Limb (tissue), 2 donors: ENCODE data around the gene SPACDR.

Source experiments
- DNase-seq, 2 donors: peaks; one replicate each; pipeline ENCODE4 v3.0.0-alpha.2; 2016; ENCODE audit errors: extremely low spot score in 2 of 2

The SPACDR gene

DNA sequence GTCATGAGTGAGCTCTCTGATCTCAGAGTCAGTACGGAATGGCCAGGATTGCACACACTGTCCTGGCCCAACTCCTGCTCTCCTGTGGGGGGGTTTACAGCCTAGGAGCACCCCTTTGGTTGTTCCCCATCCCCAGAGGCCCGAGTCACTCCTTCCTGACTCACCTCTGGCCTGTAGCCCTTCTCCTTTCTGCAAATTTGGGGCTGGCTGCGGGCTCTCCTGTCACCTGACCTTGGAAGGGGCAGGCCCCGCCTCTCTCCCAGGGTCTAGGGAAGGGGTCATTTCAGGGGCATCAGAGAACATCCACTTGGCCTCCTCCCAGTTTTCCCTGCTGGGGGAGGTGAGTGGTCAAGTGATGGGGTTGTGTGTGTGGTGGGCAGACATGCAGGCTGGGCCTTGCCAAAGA, 21.4 kb upstream of the SPACDR start:
- no peak for DNase-seq

DNA sequence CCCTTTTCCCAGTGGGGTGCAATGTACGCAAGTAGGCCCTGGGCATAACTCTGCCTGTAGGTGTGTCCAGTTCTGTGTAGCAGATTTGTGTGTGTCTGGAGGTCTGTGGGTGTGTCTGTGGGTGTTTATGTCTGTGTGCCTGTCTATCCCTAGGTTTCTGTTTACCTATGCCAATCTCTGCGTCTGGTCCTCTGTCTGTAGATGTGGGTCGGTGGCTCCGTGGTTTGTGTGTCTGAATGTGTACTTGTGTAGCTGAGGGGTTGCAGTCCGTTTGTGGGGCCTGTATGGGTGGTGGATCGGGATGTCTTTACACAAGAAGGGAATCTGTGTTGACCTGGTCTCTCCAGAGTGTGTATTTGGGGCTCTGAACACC, 20.6 kb upstream of the SPACDR start:
- no peak for DNase-seq

DNA sequence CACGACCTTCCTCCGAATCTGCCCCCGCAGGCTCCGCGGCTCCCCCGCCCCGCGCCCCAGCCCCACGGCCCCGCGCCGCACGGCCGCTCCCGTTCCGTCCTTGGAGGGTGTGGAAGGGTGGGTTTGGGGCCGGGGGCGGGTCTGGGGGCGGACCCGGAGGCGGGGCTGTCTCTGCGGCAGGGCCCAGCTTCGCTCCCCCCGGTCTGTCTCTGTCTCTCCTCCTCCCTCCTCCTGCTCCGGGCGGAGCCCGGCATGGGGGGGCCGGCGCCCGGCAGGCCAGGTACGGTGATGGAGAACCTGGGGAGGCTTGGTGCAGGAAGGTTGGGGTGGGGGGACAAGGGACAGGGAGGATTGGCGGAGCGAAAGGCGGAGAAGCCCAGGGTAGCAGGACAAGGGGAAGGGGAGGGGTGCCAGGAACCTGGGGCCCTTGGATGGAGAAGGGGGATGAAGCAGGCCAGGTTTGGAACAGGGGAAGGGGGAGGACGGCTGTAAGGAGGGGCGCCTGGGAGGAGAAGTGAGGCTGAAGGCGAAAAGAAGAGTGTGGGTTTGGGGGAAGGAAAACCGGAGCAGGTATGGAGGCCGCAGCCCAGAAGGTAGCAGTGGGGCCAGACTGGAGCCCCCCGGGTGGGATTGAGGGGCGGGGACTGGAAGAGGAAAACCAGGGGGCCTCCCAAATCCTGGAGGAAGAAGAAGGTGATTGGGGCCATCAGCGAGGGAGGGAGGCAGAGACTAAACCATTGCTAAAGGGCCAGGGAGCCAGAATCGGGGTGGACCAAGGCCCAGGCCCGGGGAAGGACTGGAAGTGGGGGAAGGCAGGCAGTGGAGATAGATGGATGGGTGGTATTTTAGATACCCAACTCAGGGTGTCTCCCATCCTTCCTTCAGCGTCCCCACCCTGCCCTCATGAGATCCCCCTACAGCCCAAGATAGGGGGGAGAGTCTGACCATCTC, 19.9 kb upstream of the SPACDR start, which contains the start of gene NYAP1:
TSS of gene NYAP1 (plus strand) at position 206 of the 951 bp plus-strand sequence. CDS start 1,385 bp downstream, outside the sequence.
- DNase-seq: peak; percentile 78 to 92

DNA sequence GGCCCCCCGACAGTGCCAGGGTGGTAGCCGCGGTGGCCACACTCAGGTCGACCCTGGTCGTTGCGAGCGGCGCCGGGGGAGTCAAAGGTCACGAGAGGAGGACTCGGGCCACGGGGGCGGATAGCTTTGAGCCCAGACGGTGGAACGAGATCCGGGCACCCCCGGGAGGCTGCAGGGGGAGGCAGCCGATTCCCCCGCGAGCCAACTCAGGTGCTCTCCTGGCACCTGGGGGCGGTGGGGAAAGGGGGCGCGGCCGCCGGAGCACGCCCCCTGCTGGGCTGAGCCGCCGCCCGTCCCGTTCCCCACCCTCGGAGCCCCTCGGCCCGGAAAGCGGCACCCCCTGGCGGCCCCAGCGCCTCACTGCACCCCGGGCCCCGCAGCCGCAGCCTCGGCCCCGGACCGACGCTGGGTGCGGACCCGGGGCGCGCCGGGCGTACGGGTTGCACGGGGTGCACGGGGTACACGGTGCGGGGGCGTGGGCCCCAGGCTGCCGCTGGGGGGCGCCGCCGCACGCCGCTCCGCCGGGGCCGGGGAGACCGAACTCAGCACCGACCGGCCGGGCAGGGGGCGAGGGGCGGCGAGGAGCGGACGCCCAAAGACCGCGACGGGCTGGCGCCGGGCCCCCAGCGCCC, 19.1 kb upstream of the SPACDR start:
- peak; percentile 61 to 92 for DNase-seq

DNA sequence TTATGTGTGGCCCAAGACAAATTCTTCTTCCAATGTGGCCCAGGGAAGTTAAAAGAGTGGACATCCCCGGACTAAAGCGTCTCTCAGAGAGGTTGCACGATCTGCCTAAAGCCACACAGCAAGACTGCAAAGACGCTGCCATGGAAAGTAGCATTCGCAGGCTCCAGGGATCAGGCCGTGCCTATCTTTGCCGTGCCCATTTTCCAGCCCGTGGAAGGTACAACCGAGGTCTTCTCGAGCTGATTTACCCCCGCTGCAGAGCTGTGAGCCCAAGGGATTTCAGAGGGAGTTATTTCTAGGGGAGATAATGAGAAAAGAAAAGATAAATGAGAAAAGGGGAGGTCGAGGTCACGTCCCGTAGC, 18.6 kb upstream of the SPACDR start:
- no peak for DNase-seq

DNA sequence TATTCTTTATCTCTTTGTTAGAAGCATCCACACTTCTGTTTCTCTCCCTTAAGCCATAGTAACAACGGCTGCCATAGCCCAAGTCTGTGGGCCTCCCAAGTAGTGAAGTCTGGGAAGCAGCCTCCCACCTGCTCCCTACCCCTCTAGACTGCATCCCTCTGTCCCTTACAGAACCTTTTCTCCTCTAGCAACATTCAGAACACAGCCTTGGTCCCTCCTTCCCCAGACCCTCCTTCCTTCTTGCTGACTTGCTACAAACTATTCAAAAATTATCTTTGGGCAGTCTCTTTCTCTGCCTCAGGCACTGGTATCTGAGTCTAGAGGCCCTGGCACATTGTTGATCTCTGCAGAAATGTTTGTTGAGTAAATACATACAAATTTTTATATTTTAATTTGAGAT, 17.4 kb upstream of the SPACDR start:
- no peak for DNase-seq

DNA sequence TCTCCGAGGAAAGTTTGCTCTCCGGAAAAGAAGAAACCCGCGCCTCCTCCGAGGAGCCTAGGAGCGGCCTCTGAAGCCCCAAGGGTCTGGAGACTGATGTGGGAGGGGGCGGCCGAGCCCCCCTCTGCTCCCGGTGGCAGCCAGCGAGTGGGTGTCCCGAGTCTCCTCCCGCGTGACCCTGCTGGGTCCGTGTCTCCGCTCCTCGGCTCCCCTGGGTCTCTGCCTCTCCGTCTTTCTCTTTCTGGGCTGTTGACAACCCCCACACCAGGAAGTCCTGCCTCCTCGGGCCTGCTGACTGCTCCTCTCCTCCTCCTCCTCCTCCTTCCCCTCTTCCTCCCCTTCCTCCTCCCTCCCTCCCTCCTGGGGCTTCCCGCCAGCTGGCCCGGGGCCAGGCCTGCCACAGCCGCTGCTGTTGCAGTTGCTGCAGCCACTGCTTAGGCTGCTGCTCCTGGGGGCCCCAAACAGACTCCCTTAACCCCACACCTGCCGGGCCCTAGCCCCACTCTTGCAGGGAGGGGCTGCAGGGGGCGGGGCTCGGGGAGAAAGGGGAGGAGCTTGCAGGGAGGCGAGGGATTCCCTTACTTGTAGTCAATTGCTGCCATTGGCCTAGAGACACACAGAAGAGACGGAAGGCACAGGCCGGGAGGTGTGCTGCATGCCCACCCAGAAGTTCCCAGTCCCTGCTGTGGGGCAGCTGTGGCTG, 15.0 kb upstream of the SPACDR start, which contains the start of gene TSC22D4:
TSS of gene TSC22D4 (minus strand) at position 257 of the 703 bp plus-strand sequence. CDS start 1,176 bp downstream, outside the sequence.
- peak; percentile 93 to 99 for DNase-seq

DNA sequence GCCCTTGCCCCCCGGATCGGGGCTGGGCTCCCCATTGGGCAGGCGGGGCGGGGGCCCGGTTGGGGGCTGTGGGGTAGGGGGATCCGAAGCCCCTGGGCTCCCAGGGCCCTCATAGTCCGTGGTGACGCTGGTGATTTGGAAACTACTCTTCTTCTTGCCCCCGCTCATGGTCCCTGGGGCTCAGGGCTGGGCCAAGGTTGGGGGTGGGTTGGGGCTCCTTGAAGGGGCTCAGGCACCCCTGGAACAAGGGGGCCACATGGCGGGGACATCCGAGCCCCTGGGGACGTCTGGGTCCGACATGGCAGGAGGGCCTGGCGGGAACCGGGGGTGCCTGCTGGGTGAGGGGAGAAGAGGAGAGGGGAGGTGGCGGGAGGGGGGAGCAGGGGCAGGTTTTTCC, 13.8 kb upstream of the SPACDR start:
- DNase-seq: no peak

DNA sequence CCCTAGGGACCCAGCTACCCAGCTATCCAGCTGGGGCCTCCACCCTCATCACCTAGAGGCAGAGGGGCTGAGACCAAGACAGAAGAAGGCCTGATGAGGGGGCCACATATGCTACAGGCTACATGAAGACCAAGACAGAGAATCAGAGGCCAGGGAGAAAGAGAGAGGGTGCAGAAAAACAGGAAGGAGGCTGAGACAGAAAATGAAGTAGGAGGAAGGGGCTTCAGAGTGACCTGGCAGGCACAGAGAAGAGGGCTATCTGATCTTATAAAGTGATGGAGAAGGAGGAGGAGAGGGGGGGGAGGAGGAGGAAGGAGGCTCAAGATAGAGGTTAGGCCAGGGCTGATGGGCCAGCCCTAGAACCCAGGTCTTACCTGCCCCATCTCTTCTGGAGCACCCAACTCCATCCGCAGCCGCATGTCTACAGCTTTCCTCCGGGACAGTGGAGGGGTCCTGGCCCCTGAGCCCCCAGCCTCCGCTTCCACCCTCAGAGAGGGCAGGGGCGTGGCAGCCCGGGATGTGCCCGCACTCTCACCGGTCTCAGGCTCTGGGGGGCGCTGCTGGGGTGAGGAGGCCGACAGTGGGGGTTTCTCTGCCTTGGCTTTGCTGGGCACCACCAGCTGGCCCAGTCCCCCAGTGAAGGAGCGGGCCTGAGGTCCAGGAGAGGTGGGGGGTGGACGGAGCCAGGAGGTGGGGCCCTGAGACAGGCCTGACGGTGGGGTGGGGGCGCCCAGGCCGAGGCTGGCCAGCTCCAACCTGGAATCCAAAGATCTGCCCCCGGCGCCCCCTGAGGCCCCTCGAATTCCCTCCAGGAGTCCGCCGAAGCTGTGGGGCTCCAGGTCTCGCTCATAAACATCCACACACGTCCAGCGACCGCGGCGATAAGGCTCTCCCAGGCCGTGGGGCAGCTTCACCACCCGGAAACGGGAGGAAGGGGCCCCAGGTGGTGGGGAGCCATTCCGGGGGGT, 13.1 kb upstream of the SPACDR start:
- DNase-seq: no peak

DNA sequence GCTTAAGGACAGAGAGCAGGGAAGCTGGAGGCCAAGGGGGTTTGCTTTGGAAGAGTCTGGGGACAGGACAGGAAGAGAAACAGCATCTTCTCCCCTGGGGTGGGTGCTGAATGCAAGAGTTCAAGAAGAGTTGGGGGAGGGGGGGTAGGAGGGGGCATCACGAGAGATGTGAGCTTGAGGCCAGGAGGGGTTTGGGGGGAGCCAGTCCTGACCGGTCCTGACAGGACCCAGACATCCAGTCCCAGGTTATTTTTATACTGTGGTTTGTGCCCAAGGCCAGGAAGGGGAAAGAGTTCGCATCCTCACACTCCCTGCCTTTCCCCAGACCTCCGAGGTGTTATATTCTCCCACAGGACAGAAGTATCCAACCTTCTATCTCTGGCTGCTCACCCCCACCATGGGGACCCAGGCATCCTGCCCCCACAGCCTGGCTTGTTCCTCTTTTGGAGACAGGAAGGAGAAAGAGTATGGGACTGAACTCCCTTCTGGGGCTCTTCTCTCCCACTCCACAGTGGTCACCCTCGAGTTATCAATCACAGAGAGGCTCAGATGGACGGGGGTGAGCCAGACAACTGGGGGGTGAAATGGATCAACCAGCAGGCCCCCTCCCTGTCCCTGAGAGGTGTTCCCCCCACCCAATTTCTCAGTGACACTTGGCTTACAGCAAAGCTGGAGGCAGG, 12.2 kb upstream of the SPACDR start:
- no peak for DNase-seq

DNA sequence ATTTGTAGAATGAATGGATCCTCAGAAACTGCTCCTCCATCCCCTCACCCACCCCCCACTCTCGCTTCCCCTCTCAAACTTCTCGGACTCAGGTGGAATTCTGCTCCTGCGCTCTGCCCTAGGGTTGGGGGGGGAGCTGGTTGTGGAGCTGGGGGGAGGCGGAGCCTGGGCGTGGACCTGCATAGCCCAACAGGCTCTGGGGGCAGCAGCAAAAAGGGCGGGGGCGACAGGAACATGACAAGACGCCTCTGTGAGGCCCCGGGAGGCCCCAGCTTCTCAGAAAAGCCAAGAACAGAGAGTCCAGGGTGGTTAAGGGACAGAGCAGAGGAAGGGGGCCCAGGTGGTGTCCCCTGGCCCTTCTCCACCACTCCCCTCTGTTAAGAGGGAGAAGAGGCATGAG, 11.5 kb upstream of the SPACDR start:
- no peak for DNase-seq

DNA sequence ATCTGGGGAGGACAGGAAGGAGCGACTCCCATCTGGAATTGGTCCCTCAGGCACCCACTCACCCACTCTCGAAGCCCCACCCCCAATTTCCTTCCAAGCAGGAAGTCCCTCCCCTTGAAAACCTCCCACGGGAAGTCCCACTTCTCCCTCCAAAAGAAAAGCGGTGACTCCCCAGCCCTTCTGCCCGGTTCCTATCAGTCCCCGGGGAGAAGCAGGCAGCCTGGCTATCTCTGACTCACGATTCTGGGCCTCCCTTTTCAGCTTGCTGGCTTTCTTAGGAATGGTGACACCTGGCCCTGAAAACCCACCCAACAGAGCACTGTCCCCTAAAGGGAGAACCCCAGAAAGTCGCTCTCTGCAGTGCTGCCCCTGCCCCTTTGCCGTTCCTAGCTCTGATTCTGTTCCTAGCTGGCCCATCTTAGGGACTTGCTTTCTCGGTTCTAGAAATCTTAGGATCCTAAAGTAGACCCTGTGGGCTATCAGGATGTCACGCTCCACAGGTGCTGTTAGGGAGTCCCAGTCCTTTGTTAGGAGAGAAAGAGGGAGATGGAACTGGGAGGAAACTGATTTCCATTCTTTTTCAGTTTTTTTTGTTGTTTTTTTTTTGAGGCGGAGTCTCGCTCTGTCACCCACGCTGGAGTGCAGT, 8.9 kb upstream of the SPACDR start:
- no peak for DNase-seq

DNA sequence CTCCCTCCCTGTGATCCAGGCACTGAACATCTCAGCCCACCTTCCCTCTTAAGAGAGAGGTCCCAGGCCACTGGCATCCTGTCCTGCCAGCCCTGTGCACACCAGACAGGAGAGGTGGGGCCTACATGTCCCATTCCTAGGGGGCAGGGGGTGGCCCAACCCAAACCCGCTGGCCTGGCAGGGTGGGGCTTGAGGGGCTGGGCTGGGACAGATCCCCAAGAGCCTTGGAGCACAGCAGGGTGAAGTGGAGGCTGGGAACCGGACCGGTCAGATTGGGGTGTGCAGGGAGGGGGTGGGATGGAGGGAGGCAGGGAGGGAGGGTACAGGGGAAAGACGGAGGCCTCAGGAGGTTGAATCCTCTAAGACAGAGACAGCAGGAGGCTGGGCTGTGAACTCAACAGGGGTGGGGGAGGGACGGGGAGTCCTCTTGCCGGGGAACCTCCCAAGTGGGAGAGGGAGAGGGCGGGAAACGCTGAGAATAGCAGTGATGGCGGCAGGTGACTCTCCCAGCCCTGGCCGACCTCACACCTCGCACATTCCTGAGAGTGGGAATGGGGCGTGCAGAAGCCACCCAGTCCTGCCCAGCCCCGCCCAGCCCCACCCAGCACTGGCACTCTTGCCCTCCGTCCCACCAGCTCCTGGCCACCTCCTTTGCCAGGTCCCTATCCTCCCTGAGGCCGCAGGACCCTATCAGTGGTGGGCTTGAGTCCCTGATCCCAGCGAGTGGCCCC, 8.2 kb upstream of the SPACDR start:
- no peak for DNase-seq

DNA sequence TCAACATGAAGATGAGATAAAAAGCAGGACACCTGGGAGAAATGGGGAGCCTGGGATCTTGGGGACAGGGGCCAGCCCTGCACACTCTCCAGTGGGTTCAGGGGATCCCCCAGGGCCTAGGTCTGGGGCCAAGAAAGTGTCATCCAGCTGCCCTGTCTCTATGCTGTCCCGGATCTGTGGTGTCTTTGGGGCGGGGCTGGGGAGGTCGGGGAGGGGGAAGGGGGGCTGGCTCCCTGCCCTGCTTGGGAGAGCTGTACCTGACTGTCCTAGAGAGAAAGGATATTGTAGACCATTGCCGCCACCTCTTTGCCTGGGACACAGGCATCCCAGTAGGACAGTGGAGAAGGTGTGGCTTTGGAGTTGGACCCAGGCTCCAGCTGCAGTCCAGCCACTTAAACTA, 7.0 kb upstream of the SPACDR start:
- no peak for DNase-seq

DNA sequence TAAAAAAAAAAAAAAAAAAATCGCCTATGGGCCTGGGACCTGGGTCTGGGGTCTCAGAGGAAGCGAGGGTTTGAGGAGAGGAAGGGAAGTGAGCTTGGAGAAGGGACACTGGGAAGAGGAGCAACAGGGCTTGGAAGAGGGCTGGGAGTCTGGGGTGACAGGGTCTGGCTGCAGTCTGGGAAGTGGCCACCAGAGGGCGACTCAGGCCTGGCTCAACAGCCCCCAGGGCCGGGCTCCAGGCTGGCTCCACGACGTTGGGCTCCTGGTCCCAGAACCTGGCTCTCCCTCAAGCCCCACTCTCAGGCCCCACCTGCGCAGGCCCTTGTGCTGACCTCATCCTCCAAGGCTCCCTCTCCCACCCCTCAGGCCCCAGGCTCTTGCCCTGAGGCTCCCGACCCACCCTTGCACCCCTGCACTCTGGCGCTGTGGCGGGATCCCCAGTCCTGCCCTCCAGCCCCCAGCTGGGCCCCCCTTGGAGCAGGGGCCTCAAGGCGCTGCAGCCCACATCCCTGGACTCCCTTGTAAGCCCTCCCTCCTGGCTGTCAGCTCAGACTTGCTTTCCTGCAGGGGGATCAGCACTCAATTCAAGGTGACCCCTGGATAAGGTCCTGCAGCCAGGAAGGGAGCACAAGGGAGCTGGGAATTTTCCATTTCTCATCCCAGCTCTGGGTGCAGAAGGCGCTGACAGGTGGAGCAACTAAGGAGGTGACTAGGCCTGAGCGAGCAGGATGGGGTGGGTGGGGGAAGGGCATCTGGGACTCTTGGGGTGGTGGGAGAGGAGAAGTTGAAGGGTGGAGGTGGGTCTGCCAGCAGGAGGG, 5.4 kb upstream of the SPACDR start:
- peak; percentile 77 to 93 for DNase-seq

DNA sequence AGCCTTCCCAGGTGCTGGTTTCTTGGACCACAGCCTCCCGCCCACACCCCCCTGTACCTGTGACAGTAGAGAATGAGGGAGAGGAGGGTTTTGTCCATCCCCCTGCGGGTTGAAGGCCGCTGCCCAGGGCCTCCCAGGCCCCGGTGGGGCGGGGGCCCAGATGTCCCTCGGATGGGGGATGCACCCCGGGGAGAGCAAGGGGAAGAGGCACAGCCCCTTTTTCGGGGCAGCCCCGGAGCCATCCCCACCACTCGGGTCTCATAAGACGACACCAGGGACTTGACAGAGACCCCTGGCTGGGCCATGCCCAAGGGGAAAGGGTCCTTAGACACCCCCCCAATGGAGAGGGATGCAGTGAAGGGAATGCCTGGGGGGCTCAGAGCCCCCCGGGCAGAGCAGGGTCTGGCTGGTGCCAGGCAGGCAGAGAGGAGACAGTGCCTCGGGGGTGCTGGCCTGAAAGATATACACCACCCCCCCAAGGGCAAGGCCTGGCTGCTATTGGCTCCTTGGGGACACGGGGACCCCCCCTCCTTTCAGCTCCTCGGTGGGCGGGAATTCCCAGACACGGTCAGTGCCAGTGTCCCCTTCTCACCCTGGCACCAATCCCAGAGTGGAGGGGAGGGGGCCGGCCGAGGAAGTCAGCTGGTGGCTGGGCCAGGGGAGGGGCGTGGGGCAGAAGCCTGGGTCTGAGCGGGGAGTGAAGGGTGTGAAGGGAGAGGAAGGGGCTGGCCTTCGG, 3.7 kb upstream of the SPACDR start:
- peak in 1 of 2 donors; percentile 74 for DNase-seq
